Activated B cell treated with CpG ODN at 0.5 μM for 24 hours (primary cell): Measurements from ENCODE around the gene LRP5. TPM values are rescaled to one million over a fixed set of nuclear protein-coding genes. Genes with fewer than 3 reads are reported as not detected.

ENCODE experiments used
- ATAC-seq: fragments of 200-7000 bp; cut with Tn5 transposase; one replicate; pipeline ENCODE4 v1.10.0; 2021; ENCODE audit warnings: low read depth, mild to moderate bottlenecking, moderate library complexity
- CTCF ChIA-PET: fragments of 350-600 bp; sonication (Branson Sonifier 250); formaldehyde crosslinking; loops from one replicate; lab custom pipeline; 2021; ENCODE audit warnings: antibody characterized with exemption; lab: Charles Lee
- POLR2A ChIA-PET: fragments of 350-600 bp; sonication (Branson Sonifier 250); formaldehyde crosslinking; loops from one replicate; lab custom pipeline; 2021; ENCODE audit warnings: antibody characterized with exemption; lab: Charles Lee
- DNase-seq: peaks from one replicate; pipeline ENCODE4 v3.0.0; 2022
- H3K27ac Mint-ChIP-seq: one replicate; pipeline ENCODE4 v1.8.0; 2020; ENCODE audit warnings: mixed read lengths
- H3K27me3 Mint-ChIP-seq: one replicate; pipeline ENCODE4 v1.8.0; 2021; ENCODE audit warnings: mixed read lengths
- H3K36me3 Mint-ChIP-seq: one replicate; pipeline ENCODE4 v1.8.0; 2021; ENCODE audit warnings: low read depth, mixed read lengths
- H3K4me1 Mint-ChIP-seq: one replicate; pipeline ENCODE4 v1.8.0; 2021; ENCODE audit warnings: mixed read lengths
- H3K4me3 Mint-ChIP-seq: one replicate; pipeline ENCODE4 v1.8.0; 2020; ENCODE audit warnings: mild to moderate bottlenecking, mixed read lengths
- H3K9me3 Mint-ChIP-seq: one replicate; pipeline ENCODE4 v1.8.0; 2020; ENCODE audit warnings: mixed read lengths
- intact Hi-C: fragments of 100-400 bp; cut with micrococcal nuclease; formaldehyde crosslinking; loops from one replicate; pipeline ENCODE4 v1.15.1; 2024
- total RNA-seq: library from RNA; stranded (reverse); gene quantifications from 2 replicates; pipeline ENCODE4 v1.2.3, GENCODE V29; 2022
- TF ChIP-seq, protein P1 (sequence below): fragments of 200-600 bp; IDR thresholded peaks from one replicate; pipeline ENCODE4 v1.8.0; 2022; ENCODE audit warnings: antibody characterized with exemption, mild to moderate bottlenecking

LRP5 gene
- total RNA-seq, 1 donor from 2014 or later = 8.7 TPM

DNA sequence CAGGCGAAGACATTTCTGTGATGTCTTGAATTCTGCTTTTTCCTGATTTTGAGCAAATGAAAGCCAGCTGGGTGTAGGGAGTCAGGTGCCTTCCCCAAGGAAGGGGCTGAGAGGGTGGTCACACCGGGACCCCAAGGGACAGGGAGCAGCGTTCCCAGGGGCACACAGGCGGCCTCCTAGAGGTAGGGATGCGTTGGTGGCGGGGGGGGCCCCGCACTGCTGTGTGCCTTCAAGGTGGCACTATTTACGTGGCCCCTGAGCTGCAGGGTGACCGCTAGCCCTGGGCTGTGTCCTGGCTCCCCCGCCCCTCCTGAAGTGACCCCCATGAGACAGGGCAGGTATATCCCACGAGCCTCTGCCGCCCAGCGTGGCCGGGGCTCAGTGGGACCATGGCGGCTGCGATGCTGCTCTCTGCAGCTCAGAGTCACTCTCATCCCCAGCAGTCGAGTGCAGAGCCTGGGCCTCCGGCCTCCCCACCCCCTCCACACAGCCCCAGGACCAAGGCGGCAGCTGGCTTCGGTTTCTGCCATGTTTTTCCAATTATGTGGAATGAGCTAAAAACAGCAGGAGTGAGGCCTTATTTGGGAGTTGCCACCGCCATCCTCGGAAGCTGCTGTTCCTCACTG, 60.9 kb downstream of the LRP5 start:
- POLR2A ChIA-PET = interaction anchor here (1.1 to 4.1 kb wide), 2 partner anchors 8 to 14 kb away, joined by 3 to 39 read pairs; no protein-coding TSS in a partner anchor
- Mint-ChIP-seq H3K4me1 (peaks cover 66% of the 10 kb centered on the region), H3K36me3 (no peaks in the 10 kb centered on the region), H3K27me3 (peaks cover 5% of the 10 kb centered on the region), H3K9me3 (no peaks in the 10 kb centered on the region), H3K4me3 (no peak overlapping the region), H3K27ac (no peak overlapping the region)
- intact Hi-C loops = loop anchor here (5.0 kb wide), 1 partner anchor 341 kb away; the partner anchor contains the start of gene NDUFS8
- ATAC-seq (no peak), DNase-seq (no peak)
- CTCF ChIA-PET = interaction anchor here (1.0 kb wide), 1 partner anchor 116 kb away, joined by 3 read pairs; no protein-coding TSS in a partner anchor
- TF ChIP-seq, protein P1, sequence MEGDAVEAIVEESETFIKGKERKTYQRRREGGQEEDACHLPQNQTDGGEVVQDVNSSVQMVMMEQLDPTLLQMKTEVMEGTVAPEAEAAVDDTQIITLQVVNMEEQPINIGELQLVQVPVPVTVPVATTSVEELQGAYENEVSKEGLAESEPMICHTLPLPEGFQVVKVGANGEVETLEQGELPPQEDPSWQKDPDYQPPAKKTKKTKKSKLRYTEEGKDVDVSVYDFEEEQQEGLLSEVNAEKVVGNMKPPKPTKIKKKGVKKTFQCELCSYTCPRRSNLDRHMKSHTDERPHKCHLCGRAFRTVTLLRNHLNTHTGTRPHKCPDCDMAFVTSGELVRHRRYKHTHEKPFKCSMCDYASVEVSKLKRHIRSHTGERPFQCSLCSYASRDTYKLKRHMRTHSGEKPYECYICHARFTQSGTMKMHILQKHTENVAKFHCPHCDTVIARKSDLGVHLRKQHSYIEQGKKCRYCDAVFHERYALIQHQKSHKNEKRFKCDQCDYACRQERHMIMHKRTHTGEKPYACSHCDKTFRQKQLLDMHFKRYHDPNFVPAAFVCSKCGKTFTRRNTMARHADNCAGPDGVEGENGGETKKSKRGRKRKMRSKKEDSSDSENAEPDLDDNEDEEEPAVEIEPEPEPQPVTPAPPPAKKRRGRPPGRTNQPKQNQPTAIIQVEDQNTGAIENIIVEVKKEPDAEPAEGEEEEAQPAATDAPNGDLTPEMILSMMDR = no peak

GRCh38 chr11:68373815-68374501, 61.6 kb downstream of the LRP5 start:
- DNase-seq (no peak), ATAC-seq (no peak)
- H3K4me3 Mint-ChIP-seq = peak overlapping the region; percentile 53
- CTCF ChIA-PET = no interaction called here
- no peaks in the 10 kb centered on the region for H3K36me3 Mint-ChIP-seq
- no peaks in the 10 kb centered on the region for H3K9me3 Mint-ChIP-seq
- intact Hi-C loops = loop anchor here (5.0 kb wide), 1 partner anchor 342 kb away; the partner anchor contains the start of gene NDUFS8
- peak overlapping the region; percentile 12 for H3K27ac Mint-ChIP-seq
- TF ChIP-seq, protein P1 = no peak
- H3K4me1 Mint-ChIP-seq = peaks cover 62% of the 10 kb centered on the region
- POLR2A ChIA-PET = interaction anchor here (0.6 kb wide), 1 partner anchor 24 kb away, joined by 3 read pairs; no protein-coding TSS in a partner anchor
- H3K27me3 Mint-ChIP-seq = peaks cover 5% of the 10 kb centered on the region

GRCh38 chr11:68374531-68374930, 62.1 kb downstream of the LRP5 start:
- Mint-ChIP-seq H3K4me1 (peaks cover 62% of the 10 kb centered on the region), H3K4me3 (peak overlapping the region; percentile 53), H3K36me3 (no peaks in the 10 kb centered on the region), H3K9me3 (no peaks in the 10 kb centered on the region), H3K27me3 (peaks cover 5% of the 10 kb centered on the region), H3K27ac (no peak overlapping the region)
- DNase-seq = no peak
- TF ChIP-seq, protein P1 = no peak
- ATAC-seq = no peak
- CTCF ChIA-PET = no interaction called here
- POLR2A ChIA-PET = interaction anchor here (0.6 kb wide), 2 partner anchors 24 to 65 kb away, joined by 3 read pairs; no protein-coding TSS in a partner anchor
- intact Hi-C loops = loop anchor here (5.0 kb wide), 1 partner anchor 342 kb away; the partner anchor contains the start of gene NDUFS8

GRCh38 chr11:68375337-68375736, 62.9 kb downstream of the LRP5 start:
- CTCF ChIA-PET = no interaction called here
- no peak for ATAC-seq
- intact Hi-C loops = no loop called here
- no peak for DNase-seq
- no peak overlapping the region for H3K4me3 Mint-ChIP-seq
- TF ChIP-seq, protein P1 = no peak
- H3K4me1 Mint-ChIP-seq = peaks cover 62% of the 10 kb centered on the region
- no peaks in the 10 kb centered on the region for H3K9me3 Mint-ChIP-seq
- POLR2A ChIA-PET = no interaction called here
- H3K36me3 Mint-ChIP-seq = no peaks in the 10 kb centered on the region
- no peak overlapping the region for H3K27ac Mint-ChIP-seq
- peaks cover 5% of the 10 kb centered on the region for H3K27me3 Mint-ChIP-seq

- H3K27ac Mint-ChIP-seq = no peak overlapping the region
- H3K4me3 Mint-ChIP-seq = no peak overlapping the region
- H3K9me3 Mint-ChIP-seq = no peaks in the 10 kb centered on the region
- no peak for DNase-seq
- H3K27me3 Mint-ChIP-seq = peaks cover 5% of the 10 kb centered on the region
- POLR2A ChIA-PET = interaction anchor here (0.7 kb wide), 1 partner anchor 72 kb away, joined by 7 read pairs; no protein-coding TSS in a partner anchor
- no peaks in the 10 kb centered on the region for H3K36me3 Mint-ChIP-seq
- intact Hi-C loops = no loop called here
- TF ChIP-seq, protein P1 = no peak
- H3K4me1 Mint-ChIP-seq = peaks cover 62% of the 10 kb centered on the region
- CTCF ChIA-PET = interaction anchor here (0.6 kb wide), 1 partner anchor 118 kb away, joined by 5 read pairs; no protein-coding TSS in a partner anchor
- ATAC-seq = no peak
Measured at GRCh38 chr11:68375766-68376165, 63.4 kb downstream of the LRP5 start.
